Thyroid gland (tissue), 4 donors: ENCODE data around the gene ZMYM4.

Experiments used
- POLR2A ChIP-seq, 2 donors: fragments of 450-650 bp; IDR thresholded peaks; one replicate each; pipeline ENCODE4 v1.6.1; 2017; ENCODE audit warnings: antibody characterized with exemption in 2 of 2, mild to moderate bottlenecking in 2 of 2, moderate library complexity in 1 of 2
- TF ChIP-seq, protein P1 (sequence below), 6 experiments: fragments of 200-600 bp in 3 of 6; fragments of 450-650 bp in 3 of 6; sonication (generic) in 3 of 6; IDR thresholded peaks; one replicate each; pipeline ENCODE4 v1.5.1; 2016 to 2019; ENCODE audit warnings: antibody characterized with exemption in 6 of 6, mild to moderate bottlenecking in 2 of 6, inconsistent platforms in 1 of 6, moderate library complexity in 1 of 6

- TF ChIP-seq POLR2A (IDR thresholded peaks at IDR 0.05): no peak
- TF ChIP-seq, protein P1, sequence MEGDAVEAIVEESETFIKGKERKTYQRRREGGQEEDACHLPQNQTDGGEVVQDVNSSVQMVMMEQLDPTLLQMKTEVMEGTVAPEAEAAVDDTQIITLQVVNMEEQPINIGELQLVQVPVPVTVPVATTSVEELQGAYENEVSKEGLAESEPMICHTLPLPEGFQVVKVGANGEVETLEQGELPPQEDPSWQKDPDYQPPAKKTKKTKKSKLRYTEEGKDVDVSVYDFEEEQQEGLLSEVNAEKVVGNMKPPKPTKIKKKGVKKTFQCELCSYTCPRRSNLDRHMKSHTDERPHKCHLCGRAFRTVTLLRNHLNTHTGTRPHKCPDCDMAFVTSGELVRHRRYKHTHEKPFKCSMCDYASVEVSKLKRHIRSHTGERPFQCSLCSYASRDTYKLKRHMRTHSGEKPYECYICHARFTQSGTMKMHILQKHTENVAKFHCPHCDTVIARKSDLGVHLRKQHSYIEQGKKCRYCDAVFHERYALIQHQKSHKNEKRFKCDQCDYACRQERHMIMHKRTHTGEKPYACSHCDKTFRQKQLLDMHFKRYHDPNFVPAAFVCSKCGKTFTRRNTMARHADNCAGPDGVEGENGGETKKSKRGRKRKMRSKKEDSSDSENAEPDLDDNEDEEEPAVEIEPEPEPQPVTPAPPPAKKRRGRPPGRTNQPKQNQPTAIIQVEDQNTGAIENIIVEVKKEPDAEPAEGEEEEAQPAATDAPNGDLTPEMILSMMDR (IDR thresholded peaks at IDR 0.05): no peak
Measured at GRCh38 chr1:35231287-35231686, 37.2 kb upstream of the ZMYM4 start.
